Hematopoietic multipotent progenitor cell (in vitro differentiated cells): ENCODE measurements around the gene SCUBE3. TPM values are rescaled to one million over a fixed set of nuclear protein-coding genes. Genes with fewer than 3 reads are reported as not detected.

Experiments
- DNase-seq, 3 donors: peaks; one replicate each; pipeline ENCODE4 v3.0.0-alpha.2; 2011 to 2015; ENCODE audit warnings: low read depth in 2 of 3, low spot score in 2 of 3
- total RNA-seq: library from RNA; depleted of rRNA; stranded (reverse); fragments of >200 nt; gene quantifications from one replicate; pipeline ENCODE4 v1.2.3, GENCODE V29; 2012

Gene SCUBE3
- total RNA-seq, 1 donor = not detected

DNA sequence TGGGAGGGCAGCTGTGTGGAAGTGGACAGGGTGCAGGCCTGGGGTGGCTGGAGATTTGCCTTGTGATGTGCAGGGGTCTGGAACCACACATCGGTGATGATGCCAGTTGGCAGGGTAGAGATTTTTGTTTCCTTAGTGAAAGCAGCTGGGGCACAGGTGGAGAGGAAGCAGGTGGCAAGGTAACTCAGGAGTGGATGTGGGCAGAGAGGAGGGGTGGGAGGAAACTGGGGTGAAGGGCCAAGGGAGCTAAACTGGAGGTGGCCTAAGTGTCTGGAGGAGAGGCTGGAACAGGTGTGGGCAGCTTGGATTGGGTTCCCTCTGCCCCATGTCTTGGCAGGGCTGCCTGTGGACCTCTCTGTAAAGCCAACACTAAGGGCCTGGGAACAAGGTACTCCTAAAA, 4.7 kb upstream of the SCUBE3 start:
- no peak for DNase-seq

GRCh38 chr6:35209622-35210247, 4.0 kb upstream of the SCUBE3 start:
- DNase-seq = peak in 1 of 3 donors; percentile 18

- DNase-seq = no peak
Observed at GRCh38 chr6:35213298-35213791, 411 bp upstream of the SCUBE3 start.

DNA sequence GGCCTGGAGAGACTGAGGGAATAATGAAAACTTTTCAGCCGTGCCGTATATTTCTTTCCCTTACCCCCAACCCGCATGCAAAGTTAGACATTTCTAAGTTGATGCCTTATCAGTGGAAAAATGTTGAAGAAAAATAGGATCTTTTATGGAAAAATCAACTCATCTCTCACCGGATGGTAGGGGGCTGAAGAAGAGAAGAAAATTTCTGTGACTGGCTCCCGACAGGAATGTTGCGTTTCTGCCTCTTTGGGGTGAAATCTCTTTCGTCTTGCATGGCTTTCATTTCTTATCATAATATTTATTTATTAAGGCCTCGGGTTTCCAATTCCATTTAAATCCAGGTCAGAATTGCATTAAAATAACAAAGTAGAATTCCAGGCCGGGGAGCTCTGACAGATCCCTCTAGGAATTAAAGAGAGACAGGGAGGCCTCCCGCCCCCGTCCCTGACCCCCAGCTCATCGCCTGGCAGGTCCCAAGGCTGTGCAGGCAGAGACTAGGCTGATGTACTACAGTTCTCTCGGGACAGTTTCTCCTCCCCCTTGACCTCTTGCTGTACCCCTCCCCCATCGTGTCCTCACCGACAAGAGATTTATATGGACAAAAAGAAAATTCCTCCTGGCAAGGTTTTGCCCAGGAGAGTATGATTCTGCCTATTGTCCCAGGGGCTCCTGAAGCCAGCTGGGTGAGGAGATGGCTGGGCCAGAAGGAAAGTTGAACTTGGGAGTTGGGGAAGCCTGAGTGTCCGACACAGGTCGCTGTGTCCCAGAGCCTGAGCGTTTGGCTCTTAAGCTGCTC, 1.3 kb downstream of the SCUBE3 start:
- no peak for DNase-seq

- DNase-seq = no peak
Observed at GRCh38 chr6:35215665-35216411, 2.1 kb downstream of the SCUBE3 start.

DNA sequence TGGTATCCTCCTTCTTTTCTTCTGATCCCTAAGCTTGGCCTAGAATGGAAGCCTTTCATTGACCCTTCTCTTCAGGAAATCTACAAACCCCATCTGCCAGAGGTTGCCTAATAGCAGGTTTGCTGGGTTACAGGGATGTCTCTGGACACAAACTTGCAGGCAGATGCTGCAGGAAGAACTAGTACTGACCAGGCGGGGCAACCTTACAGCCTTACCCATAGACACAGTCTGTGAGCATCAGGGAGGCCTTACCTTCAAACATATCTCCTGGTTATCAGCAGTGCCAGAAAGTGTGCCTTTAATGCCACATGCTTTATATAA, 2.6 kb downstream of the SCUBE3 start:
- no peak for DNase-seq

- no peak for DNase-seq
Observed at GRCh38 chr6:35216851-35217811, 3.4 kb downstream of the SCUBE3 start.

DNA sequence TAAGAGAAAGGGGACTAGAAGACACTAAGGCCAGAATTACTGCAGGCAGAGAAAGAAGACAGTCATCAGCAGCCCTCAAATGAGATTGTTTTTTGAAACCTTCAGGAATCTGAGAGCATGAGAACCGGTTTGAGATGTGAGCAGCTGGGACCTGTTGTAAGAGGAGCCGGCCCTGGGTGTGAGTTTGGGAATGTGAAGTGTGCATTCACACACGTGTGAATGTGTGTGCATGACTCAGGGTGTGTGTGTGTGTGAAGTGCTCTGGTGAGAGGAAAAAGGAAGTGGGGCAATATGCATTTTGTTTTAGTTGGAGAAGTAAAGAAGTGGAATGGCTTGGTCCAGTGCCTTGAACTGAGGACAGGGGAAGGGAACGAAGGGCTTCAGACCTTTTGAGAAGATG, 4.3 kb downstream of the SCUBE3 start:
- DNase-seq = peak in 1 of 3 donors; percentile 16

DNA sequence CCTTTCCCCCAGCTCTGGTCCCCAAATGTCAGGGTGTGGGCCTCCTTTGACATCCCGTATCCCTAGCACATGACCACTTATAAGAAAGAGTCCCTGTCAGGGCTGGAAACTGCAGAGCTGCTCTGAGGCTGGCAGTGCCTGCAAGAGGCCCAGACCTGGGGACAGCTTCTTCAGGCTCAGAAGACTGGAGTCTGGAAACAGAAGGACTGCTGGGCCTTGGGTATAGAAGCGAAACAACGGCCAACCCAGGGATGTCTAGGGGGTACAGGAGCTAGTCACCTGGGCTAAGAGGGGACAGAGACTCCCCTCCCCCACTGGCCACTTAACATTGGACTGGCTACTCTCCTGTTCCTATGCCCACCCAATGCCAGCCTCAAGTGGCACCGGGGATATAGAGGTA, 4.7 kb downstream of the SCUBE3 start:
- DNase-seq = no peak

DNA sequence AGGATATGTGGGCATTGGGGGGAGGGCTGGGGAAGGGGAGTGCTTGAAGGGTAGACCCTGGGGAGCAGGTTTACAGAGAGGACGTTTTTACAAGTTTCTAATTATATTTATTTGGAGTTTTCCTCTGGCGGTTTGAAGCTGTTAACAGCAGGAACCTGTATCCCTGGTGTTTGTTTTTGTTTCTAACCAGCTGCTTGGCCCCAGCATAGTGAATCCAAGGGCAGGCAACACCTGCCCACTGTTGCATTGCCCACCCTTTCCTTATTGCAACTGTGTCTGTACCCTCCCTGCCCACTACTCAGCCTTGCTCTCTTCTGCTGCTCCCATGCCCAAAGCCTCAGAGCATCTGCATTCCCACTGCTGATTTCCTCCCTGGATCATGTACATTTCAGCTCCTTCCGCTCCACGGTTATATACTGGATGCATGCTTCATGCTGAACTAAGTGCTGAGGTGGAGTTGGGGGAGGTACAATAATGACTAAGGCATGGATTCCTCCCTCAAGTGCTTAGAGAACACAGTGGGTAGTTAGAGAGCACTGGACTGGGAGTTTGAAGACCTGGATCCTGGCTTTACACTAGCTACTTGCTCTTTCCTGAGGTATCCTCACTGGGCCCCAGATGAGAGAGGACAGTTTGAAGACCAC, 6.0 kb downstream of the SCUBE3 start:
- no peak for DNase-seq

DNA sequence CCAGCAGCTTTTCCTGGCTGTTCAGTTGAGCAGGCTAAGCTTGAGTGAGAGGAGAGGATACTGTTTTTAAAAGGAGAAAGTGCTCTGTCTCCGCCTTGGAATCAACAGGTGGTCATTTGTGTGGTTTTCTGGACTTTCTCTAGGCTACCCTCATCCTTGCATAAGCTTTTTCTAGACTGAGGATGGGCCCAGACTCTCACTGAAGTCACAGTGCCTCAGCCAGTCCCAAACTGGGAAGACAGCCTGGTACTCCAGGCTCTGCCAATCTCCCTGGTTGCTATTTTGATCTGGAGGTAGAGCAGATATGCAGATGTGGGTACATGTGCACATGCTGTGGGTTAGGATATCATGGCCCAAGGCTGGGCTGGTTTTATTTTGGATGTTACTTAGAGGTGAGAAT, 7.0 kb downstream of the SCUBE3 start:
- DNase-seq = no peak

DNA sequence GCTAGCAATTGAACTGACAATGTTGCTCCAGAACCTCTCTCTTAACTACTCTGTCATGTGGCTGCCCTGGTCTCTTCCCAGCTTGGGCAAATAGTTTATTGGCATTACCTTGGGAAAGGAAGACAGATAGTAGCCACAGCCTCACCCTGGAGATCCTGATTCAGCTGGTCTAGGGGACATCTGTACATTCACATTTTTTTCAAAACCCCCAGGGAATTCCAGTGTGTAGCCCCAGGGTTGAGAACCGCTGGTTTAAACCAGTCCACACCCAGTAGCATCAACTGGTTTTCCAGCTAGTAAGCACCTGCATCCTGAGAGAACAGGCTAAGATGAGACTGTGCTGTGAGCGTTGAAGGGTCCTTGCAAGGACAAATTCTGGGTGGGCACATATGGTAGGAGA, 9.6 kb downstream of the SCUBE3 start:
- DNase-seq = no peak

DNA sequence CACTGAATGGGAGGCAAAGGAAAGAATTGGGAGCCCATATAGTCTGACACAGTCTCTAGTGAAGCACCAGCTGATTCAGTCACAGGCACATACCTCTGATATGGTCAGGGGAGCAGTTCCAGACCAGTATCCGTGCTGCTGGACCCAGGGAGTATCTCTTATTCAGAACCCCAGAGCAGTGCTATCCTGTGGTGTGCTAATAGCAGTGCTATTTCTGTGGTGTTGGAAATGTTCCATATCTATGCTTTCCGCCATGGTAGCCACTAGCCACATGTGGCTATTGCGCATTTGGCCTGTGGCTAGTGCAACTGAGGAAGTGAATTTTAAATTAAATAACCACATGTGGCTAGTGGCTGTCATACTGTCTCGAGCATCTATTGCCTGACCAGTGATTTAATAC, 11.0 kb downstream of the SCUBE3 start:
- DNase-seq = no peak

- DNase-seq = no peak
Observed at GRCh38 chr6:35228481-35228880, 14.7 kb downstream of the SCUBE3 start.

DNA sequence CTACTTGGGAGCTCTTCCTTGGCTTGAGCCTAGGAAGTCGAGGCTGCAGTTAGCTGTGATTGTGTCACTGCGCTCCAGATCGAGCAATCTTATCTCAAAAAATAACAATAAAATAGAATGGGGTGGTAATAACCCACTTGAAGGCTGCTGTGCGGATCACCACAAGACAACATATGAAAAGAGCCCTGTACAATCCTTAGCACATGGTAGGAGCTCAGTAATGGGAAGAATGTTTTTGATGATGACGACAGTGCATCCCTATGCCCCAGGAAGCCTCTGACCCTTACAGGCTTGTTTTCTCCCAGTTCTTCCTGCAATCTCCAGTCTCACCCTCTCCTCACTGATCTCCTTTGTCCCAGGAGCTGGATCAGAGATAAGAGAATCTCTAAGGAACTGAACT, 15.5 kb downstream of the SCUBE3 start:
- DNase-seq = no peak

DNA sequence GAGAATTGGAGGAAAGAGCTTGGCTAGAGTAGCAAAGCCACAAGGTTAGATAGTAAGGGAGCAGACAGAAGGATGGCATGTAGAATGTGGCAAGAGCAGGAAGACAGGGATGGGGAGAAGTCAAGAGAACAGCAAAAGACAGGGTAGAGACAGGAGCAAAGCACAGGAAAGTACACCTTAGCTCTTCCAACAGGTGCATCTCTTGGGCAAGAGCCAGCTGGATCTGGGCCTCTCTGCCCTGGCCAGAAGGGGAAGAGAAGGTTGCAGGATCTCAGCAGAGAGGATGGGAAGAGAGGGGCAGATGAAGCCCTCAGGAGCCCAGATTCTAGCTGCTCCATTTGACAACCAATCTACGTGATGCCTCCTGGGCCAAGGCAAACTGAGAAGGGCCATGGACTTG, 16.7 kb downstream of the SCUBE3 start:
- no peak for DNase-seq

- no peak for DNase-seq
Observed at GRCh38 chr6:35230950-35231349, 17.2 kb downstream of the SCUBE3 start.

DNA sequence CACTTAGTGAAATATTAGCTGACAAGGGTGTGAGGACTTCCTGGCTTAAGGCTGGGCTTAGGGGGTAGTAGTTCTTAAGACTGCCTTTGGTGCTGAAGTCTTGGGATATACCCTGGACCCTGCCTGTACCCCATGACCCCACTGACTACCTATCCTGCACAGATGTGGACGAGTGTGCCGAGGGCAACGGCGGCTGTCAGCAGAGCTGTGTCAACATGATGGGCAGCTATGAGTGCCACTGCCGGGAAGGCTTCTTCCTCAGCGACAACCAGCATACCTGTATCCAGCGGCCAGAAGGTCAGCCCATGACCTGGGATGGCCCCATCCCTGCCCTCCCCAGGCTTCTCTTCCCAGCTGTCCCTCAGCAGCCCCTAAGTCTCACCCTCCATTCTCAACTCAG, 17.8 kb downstream of the SCUBE3 start:
- no peak for DNase-seq

GRCh38 chr6:35234901-35235300, 21.1 kb downstream of the SCUBE3 start:
- DNase-seq = no peak

DNA sequence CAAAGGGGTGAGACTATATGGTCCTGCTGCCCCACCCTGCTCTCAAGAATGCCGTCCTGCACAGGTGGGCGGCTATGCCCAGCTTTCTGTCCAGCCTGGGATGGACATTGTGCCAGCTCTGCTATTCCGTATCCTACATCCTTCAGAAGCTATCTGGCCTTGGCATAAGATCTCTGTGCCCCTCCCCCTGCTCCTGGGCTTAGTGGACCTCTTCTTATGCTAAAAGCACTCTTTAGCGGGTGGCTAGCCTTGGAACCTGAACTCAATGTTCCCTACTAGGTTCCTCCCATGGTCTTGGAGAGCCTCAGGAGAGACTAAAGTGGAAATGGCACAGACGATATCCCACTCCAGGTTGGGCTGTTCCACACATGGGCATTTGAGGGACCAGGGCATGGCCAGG, 22.5 kb downstream of the SCUBE3 start:
- no peak for DNase-seq
